GM12878 (cell line): Measurements from ENCODE around the gene C5orf15. TPM values are rescaled to one million over a fixed set of nuclear protein-coding genes. Genes with fewer than 3 reads are reported as not detected.

Experiments
- ATAC-seq: fragments of 200-7000 bp; cut with Tn5 transposase; 3 replicates; pipeline ENCODE4 v1.9.1; 2020; ENCODE audit warnings: mild to moderate bottlenecking, moderate library complexity
- BruUV-seq: library from RNA; stranded (reverse); fragments of 400-500 nt; replicated peaks from 2 replicates; lab custom pipeline; 2021; lab: Mats Ljungman, UMichigan
- CTCF ChIA-PET: fragments of 300-600 bp; sonication (Branson Sonifier 250); formaldehyde crosslinking; extraction: SDS; loops from one replicate; lab custom pipeline; 2021; ENCODE audit warnings: inconsistent platforms; lab: Yijun Ruan, JAX
- POLR2A ChIA-PET: fragments of 350-600 bp; formaldehyde crosslinking; extraction: SDS; loops from one replicate; lab custom pipeline; 2021; ENCODE audit warnings: inconsistent platforms; lab: Charles Lee
- RAD21 ChIA-PET: fragments of 300-600 bp; sonication (Branson Sonifier 250); formaldehyde crosslinking; loops from one replicate; lab custom pipeline; 2023; ENCODE audit warnings: antibody characterized with exemption; ENCODE audit not compliant: unreplicated experiment; lab: Charles Lee
- SMC1A ChIA-PET: fragments of 300-600 bp; sonication (Branson Sonifier 250); formaldehyde crosslinking; loops from one replicate; lab custom pipeline; 2023; ENCODE audit not compliant: unreplicated experiment, uncharacterized antibody; lab: Charles Lee
- DNase-seq: peaks from one replicate; pipeline ENCODE4 v3.0.0-alpha.2; 2011; ENCODE audit warnings: low read depth, low spot score
- FAIRE-seq: peaks from 3 replicates; lab custom pipeline; 2011; peaks lifted over from hg19 to GRCh38; lab: Jason Lieb, UNC
- H2AFZ ChIP-seq: 2 replicates; pipeline ENCODE4 v1.6.0; 2011; ENCODE audit warnings: low read depth, low read length, control low read depth; ENCODE audit not compliant: control insufficient read depth
- H3K27ac ChIP-seq: 2 replicates; pipeline ENCODE4 v1.5.1; 2011; ENCODE audit warnings: control low read depth; ENCODE audit not compliant: control insufficient read depth, insufficient read depth
- H3K27me3 ChIP-seq, 2 experiments: replicated peaks in 1 of 2; 2 replicates each; pipeline versions ENCODE4 v1.6.0 to v1.6.1; 2011; ENCODE audit warnings: low read length in 1 of 2; ENCODE audit not compliant: control insufficient read depth in 2 of 2, insufficient read depth in 2 of 2
- H3K36me3 ChIP-seq, 2 experiments: 2 replicates each; pipeline ENCODE4 v1.5.1; 2011; ENCODE audit warnings: low read length in 1 of 2; ENCODE audit not compliant: control insufficient read depth in 2 of 2, insufficient read depth in 2 of 2
- H3K4me1 ChIP-seq: 2 replicates; pipeline ENCODE4 v1.6.1; 2011; ENCODE audit warnings: mild to moderate bottlenecking, low read length, moderate library complexity, mixed read lengths; ENCODE audit not compliant: control insufficient read depth, insufficient read depth
- H3K4me2 ChIP-seq: 2 replicates; pipeline ENCODE4 v1.6.0; 2011; ENCODE audit warnings: control low read depth; ENCODE audit not compliant: control insufficient read depth, insufficient read depth
- H3K4me3 ChIP-seq: fragments of 200-600 bp; sonication (generic); 2 replicates; pipeline ENCODE4 v1.5.1; 2016
- H3K79me2 ChIP-seq: 2 replicates; pipeline ENCODE4 v1.6.0; 2011; ENCODE audit warnings: low read length; ENCODE audit not compliant: control insufficient read depth, insufficient read depth
- H3K9ac ChIP-seq: 2 replicates; pipeline ENCODE4 v1.8.0; 2011; ENCODE audit warnings: low read length, control low read depth, mixed read lengths; ENCODE audit not compliant: control insufficient read depth, insufficient read depth
- H3K9me3 ChIP-seq: replicated peaks from 3 replicates; pipeline ENCODE4 v1.5.1; 2011; ENCODE audit warnings: mild to moderate bottlenecking, low read length; ENCODE audit not compliant: control insufficient read depth, insufficient read depth
- H4K20me1 ChIP-seq: 2 replicates; pipeline ENCODE4 v1.6.0; 2011; ENCODE audit not compliant: control insufficient read depth, insufficient read depth
- CTCF ChIP-seq, 3 experiments: IDR thresholded peaks in 2 of 3; conservative IDR thresholded peaks in 1 of 3; 2 replicates each; pipeline ENCODE4 v1.5.1; 2011; ENCODE audit warnings: low read depth in 3 of 3, low read length in 3 of 3, mild to moderate bottlenecking in 3 of 3, control low read depth in 2 of 3, moderate library complexity in 2 of 3, inconsistent platforms in 1 of 3, mixed read lengths in 1 of 3; ENCODE audit not compliant: control insufficient read depth in 2 of 3, insufficient read depth in 1 of 3; ENCODE audit errors: extremely low read depth in 1 of 3
- HDAC2 ChIP-seq: fragments of 200-600 bp; sonication (generic); IDR thresholded peaks from 2 replicates; pipeline ENCODE4 v1.6.1; 2017
- JUNB ChIP-seq: IDR thresholded peaks from 2 replicates; pipeline ENCODE4 v1.6.1; 2016; ENCODE audit warnings: antibody characterized with exemption, mild to moderate bottlenecking
- JUND ChIP-seq: IDR thresholded peaks from 2 replicates; pipeline ENCODE4 v1.6.1; 2012; ENCODE audit warnings: low read depth, mild to moderate bottlenecking, low read length, improper control_type of control experiment, moderate library complexity
- NFIC ChIP-seq: IDR thresholded peaks from 2 replicates; pipeline ENCODE4 v1.6.1; 2012; ENCODE audit warnings: low read depth, mild to moderate bottlenecking, inconsistent platforms, low read length, moderate library complexity
- NFYB ChIP-seq: IDR thresholded peaks from 2 replicates; pipeline ENCODE4 v1.6.1; 2011; ENCODE audit warnings: low read depth, mild to moderate bottlenecking, low read length, improper control_type of control experiment, moderate library complexity; ENCODE audit not compliant: insufficient read depth
- RFX5 ChIP-seq: IDR thresholded peaks from 2 replicates; pipeline ENCODE4 v1.6.1; 2011; ENCODE audit warnings: low read depth, low read length, improper control_type of control experiment
- ZNF384 ChIP-seq: IDR thresholded peaks from 2 replicates; pipeline ENCODE4 v1.6.1; 2012; ENCODE audit warnings: low read depth, mild to moderate bottlenecking, low read length, improper control_type of control experiment, borderline replicate concordance
- WGBS: methylation state at CpG from one replicate; pipeline ENCODE4 v1.1.6; 2016; ENCODE audit warnings: low lambda C conversion rate; ENCODE audit not compliant: insufficient replicate concordance, insufficient coverage; ENCODE audit errors: missing lambda C conversion rate; 5-methylcytosine and 5-hydroxymethylcytosine counted together
- in situ Hi-C: fragments of 300-500 bp; cut with MboI; formaldehyde crosslinking; loops from 9 replicates; pipeline ENCODE4 v1.14.3; 2018; ENCODE audit warnings: mixed read lengths
- intact Hi-C: fragments of 100-400 bp; cut with micrococcal nuclease; formaldehyde crosslinking; loops from one replicate; pipeline ENCODE4 v1.14.2; 2022; ENCODE audit not compliant: unreplicated experiment
- polyA plus RNA-seq, 11 experiments: library from polyadenylated mRNA; depleted of rRNA in 4 of 11; unstranded in 6 of 11; stranded (reverse) in 5 of 11; fragments of >200 nt; fragmentation: Nextera tagmentation in 4 of 11; fragmentation: Illumina TruSeq in 1 of 11; extraction: Ambion mirVana in 4 of 11; extraction: Trizol in 1 of 11; gene quantifications; 1 replicate in 1 of 11; 2 replicates in 10 of 11; pipeline versions ENCODE4 v1.2.1 to v1.2.3, GENCODE V29; 2011 to 2016; ENCODE audit warnings: inconsistent platforms in 2 of 11, missing spikeins in 2 of 11, low read depth in 1 of 11
- total RNA-seq, 4 experiments: library from RNA; depleted of rRNA in 3 of 4; stranded (reverse); fragments of >200 nt in 3 of 4; fragmentation: Illumina TruSeq in 1 of 4; extraction: Trizol in 1 of 4; gene quantifications; 2 replicates each; pipeline versions ENCODE4 v1.2.1 to v1.2.3, GENCODE V29; 2013 to 2021
- TF ChIP-seq, protein P1 (sequence below): fragments of 450-650 bp; IDR thresholded peaks from 2 replicates; pipeline ENCODE4 v1.6.1; 2016; ENCODE audit warnings: mild to moderate bottlenecking, moderate library complexity, borderline replicate concordance

The C5orf15 gene
- total and polyA plus RNA-seq, 10 of the 15 experiments (the other 5 are each of a cell fraction or from before 2014, with no cell fraction given), result 21.7 to 69.6 (median 46.0) TPM

DNA sequence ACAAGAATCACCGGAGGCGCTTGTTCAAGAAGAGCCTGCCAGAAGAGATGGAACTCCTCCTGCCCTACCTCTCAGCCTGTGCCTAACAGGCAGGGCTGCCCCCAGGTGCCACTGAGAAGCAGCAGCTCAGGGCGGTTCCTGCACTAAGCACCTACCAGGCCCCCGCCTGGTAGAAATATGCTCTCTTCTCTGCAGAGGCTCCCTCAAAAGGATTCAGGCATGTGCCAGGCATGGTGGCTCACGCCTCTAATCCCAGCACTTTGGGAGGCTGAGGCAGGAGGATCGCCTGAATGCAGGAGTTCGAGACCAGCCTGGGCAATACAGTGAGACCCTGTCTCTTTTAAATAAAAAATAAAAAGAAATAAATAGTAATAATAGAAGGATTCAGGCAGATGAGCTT lies 30.4 kb upstream of the C5orf15 start:
- Histone ChIP-seq H3K4me1 (peaks cover 29% of the 10 kb centered on the region), H3K9me3 (no peaks in the 10 kb centered on the region), H3K4me3 (no peak overlapping the region), H3K9ac (no peak overlapping the region), H3K4me2 (no peak overlapping the region), H3K27ac (no peak overlapping the region), H4K20me1 (peaks cover 47% of the 10 kb centered on the region), H3K27me3 (no peaks in the 10 kb centered on the region), H3K36me3 (peaks cover 7 to 14% of the 10 kb centered on the region in 2 experiments; a peak in 3 of 4 replicates), H3K79me2 (peaks cover 99% of the 10 kb centered on the region), H2AFZ (no peak overlapping the region)
- DNase-seq (no peak), FAIRE-seq (no peak), ATAC-seq (0 out of 3 replicates have a peak, but pooled peaks have one; percentile 5)
- ChIA-PET SMC1A (interaction anchor here (2.1 kb wide), 1 partner anchor 13 kb away, joined by 5 read pairs; no protein-coding TSS in a partner anchor), CTCF (interaction anchor here (0.9 to 9.8 kb wide), 6 partner anchors 16 to 575 kb away, joined by 3 to 179 read pairs (median 6); no protein-coding TSS in a partner anchor), RAD21 (interaction anchor here (1.0 kb wide), 1 partner anchor 163 kb away, joined by 3 read pairs; no protein-coding TSS in a partner anchor), POLR2A (interaction anchor here (0.9 to 1.0 kb wide), 3 partner anchors 9 to 42 kb away, joined by 4 to 5 read pairs (median 4); no protein-coding TSS in a partner anchor)
- no peak for TF ChIP-seq JUNB
- 88% methylated on average over 7 of the region's 7 CpGs for WGBS
- in situ Hi-C loops (no loop called here), intact Hi-C loops (no loop called here)
- BruUV-seq, result no TSS peak

DNA sequence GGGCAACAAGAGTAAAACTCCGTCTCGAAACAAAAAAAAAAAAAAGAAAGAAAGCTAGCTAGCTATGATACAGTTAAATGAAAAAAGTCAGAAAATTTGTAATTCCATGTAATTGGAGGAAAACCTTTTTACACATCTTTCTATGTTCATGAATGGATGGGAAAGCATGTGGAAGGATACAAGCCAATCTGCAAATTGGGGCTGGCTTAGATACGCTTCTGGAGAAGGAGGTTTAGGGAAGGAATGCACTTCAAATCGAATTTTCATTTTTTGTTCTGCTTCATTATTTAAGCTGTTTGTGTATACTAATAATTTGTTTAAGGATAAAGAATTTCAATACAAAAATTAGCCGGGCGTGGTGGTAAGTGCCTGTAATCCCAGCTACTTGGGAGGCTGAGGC lies 29.6 kb upstream of the C5orf15 start:
- DNase-seq (no peak), ATAC-seq (no peak), FAIRE-seq (no peak)
- ChIA-PET POLR2A (interaction anchor here (0.8 to 1.0 kb wide), 5 partner anchors 21 to 56 kb away, joined by 3 to 4 read pairs (median 4); no protein-coding TSS in a partner anchor), CTCF (interaction anchor here (0.6 to 9.8 kb wide), 12 partner anchors 16 to 1136 kb away, joined by 3 to 179 read pairs (median 6); no protein-coding TSS in a partner anchor), SMC1A (interaction anchor here (0.6 to 2.9 kb wide), 6 partner anchors 13 to 806 kb away, joined by 3 to 16 read pairs (median 4); no protein-coding TSS in a partner anchor), RAD21 (no interaction called here)
- no peak overlapping the region for H2AFZ ChIP-seq
- no peaks in the 10 kb centered on the region for H3K9me3 ChIP-seq
- H3K9ac ChIP-seq, result no peak overlapping the region
- H3K4me1 ChIP-seq, result peaks cover 29% of the 10 kb centered on the region
- H3K36me3 ChIP-seq, result peaks cover 7 to 14% of the 10 kb centered on the region in 2 experiments; a peak in 3 of 4 replicates
- in situ Hi-C loops, result no loop called here
- peaks cover 99% of the 10 kb centered on the region for H3K79me2 ChIP-seq
- no peak overlapping the region for H3K4me2 ChIP-seq
- intact Hi-C loops, result no loop called here
- no TSS peak for BruUV-seq
- H3K27me3 ChIP-seq, result no peaks in the 10 kb centered on the region
- peaks cover 50% of the 10 kb centered on the region for H4K20me1 ChIP-seq
- H3K4me3 ChIP-seq, result no peak overlapping the region
- no peak overlapping the region for H3K27ac ChIP-seq
- TF ChIP-seq JUND (no peak), HDAC2 (no peak), NFYB (no peak), CTCF (IDR thresholded peaks at IDR 0.05 in 2 of 3, conservative IDR thresholded peaks at IDR 0.05 in 1 of 3; ENCODE audit: control insufficient read depth in 2 of 3, extremely low read depth in 1 of 3, insufficient read depth in 1 of 3, low read depth in 3 of 3, low read length in 3 of 3) (no peak), ZNF384 (no peak), NFIC (no peak), RFX5 (no peak)
- TF ChIP-seq, protein P1, sequence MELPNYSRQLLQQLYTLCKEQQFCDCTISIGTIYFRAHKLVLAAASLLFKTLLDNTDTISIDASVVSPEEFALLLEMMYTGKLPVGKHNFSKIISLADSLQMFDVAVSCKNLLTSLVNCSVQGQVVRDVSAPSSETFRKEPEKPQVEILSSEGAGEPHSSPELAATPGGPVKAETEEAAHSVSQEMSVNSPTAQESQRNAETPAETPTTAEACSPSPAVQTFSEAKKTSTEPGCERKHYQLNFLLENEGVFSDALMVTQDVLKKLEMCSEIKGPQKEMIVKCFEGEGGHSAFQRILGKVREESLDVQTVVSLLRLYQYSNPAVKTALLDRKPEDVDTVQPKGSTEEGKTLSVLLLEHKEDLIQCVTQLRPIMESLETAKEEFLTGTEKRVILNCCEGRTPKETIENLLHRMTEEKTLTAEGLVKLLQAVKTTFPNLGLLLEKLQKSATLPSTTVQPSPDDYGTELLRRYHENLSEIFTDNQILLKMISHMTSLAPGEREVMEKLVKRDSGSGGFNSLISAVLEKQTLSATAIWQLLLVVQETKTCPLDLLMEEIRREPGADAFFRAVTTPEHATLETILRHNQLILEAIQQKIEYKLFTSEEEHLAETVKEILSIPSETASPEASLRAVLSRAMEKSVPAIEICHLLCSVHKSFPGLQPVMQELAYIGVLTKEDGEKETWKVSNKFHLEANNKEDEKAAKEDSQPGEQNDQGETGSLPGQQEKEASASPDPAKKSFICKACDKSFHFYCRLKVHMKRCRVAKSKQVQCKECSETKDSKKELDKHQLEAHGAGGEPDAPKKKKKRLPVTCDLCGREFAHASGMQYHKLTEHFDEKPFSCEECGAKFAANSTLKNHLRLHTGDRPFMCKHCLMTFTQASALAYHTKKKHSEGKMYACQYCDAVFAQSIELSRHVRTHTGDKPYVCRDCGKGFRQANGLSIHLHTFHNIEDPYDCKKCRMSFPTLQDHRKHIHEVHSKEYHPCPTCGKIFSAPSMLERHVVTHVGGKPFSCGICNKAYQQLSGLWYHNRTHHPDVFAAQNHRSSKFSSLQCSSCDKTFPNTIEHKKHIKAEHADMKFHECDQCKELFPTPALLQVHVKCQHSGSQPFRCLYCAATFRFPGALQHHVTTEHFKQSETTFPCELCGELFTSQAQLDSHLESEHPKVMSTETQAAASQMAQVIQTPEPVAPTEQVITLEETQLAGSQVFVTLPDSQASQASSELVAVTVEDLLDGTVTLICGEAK, result no peak
- WGBS, result 76% methylated on average over 6 of the region's 6 CpGs
